ENCODE results near the gene GPX7. TPM values are rescaled to one million over a fixed set of nuclear protein-coding genes. Genes with fewer than 3 reads are reported as not detected.

The GPX7 gene
- total RNA-seq, 2 donors from 2014 or later: 22.7 to 26.3 TPM

- H3K27me3 ChIP-seq (replicated peaks; ENCODE audit: insufficient read depth): no peaks in the 10 kb centered on the region
- no peaks in the 10 kb centered on the region for H3K4me1 ChIP-seq (replicated peaks)
- no peaks in the 10 kb centered on the region for H3K36me3 ChIP-seq
- intact Hi-C loops (cut with DNase I): loop anchor here (10.0 kb wide), 1 partner anchor 50 kb away; the partner anchor contains the start of gene GPX7
- TF ChIP-seq CTCF (IDR thresholded peaks at IDR 0.05) (no peak), POLR2AphosphoS5 (IDR thresholded peaks at IDR 0.05) (no peak), POLR2A (IDR thresholded peaks at IDR 0.05) (no peak)
- H3K4me3 ChIP-seq: no peak overlapping the region
- no peaks in the 10 kb centered on the region for H3K9me3 ChIP-seq
- no peak for DNase-seq (ENCODE audit: low spot score)
- 24% methylated on average over 3 of the region's 3 CpGs for WGBS
- H3K27ac ChIP-seq: no peak overlapping the region
Measured at GRCh38 chr1:52554756-52555155, 47.4 kb upstream of the GPX7 start.

DNA sequence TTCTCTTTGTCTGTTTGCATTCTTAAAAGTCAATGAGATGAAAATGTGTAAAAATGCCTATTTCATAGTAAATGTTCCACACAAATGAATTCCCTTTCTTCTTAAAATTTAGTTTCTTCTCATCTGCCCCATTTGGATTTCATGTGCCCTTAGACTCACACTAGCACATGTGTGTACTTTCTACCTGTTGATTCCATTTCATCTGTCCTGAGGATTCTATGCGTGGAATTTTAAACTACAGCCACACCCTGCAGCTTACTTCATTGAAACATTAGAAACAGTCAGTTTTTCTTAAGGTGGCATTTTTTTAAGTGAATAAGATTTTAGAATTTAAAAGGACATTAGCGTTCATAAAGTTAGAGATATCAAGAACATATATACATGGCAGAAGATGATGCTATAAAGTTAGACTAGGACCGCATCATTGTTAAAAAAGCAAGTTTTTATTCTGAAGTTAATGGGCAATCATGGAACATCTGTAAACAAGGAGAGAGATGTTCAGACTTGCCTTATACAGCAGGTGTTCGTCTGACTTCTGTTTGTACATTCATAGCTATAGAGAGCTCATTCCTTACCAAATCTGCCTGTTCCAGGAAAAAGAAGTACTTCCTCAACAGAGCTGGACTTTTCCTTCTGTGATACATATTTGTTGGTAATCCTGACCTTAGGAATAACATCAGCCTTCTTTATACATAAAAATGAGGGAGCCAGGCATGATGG lies 45.4 kb upstream of the GPX7 start:
- no peak overlapping the region for H3K4me3 ChIP-seq
- H3K27ac ChIP-seq: no peak overlapping the region
- no peaks in the 10 kb centered on the region for H3K4me1 ChIP-seq (replicated peaks)
- no peaks in the 10 kb centered on the region for H3K27me3 ChIP-seq (replicated peaks; ENCODE audit: insufficient read depth)
- no peaks in the 10 kb centered on the region for H3K9me3 ChIP-seq
- intact Hi-C loops (cut with DNase I): loop anchor here (10.0 kb wide), 1 partner anchor 48 kb away; the partner anchor contains the start of gene GPX7
- DNase-seq (ENCODE audit: low spot score): no peak
- TF ChIP-seq CTCF (IDR thresholded peaks at IDR 0.05) (no peak), POLR2AphosphoS5 (IDR thresholded peaks at IDR 0.05) (no peak), POLR2A (IDR thresholded peaks at IDR 0.05) (no peak)
- 45% methylated on average over 4 of the region's 4 CpGs for WGBS
- H3K36me3 ChIP-seq: no peaks in the 10 kb centered on the region

DNA sequence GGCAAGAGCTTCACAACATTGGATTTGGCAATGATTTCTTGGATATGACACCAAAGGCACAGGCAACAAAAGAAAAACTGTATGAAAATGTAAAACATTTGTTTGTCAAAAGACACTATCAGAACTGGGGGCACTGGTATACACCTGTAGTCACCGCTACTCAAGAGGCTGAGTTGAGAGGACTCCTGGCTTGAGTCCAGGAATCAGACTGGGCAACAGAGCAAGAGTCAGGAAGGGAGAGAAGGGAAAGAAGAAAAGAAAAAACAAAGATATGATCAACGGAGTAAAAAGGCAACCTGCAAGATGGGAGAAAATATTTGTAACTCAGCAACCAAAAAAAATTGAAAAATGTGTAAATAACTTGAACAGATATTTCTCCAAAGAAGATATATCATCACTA lies 43.2 kb upstream of the GPX7 start:
- Histone ChIP-seq H3K27me3 (replicated peaks; ENCODE audit: insufficient read depth) (no peaks in the 10 kb centered on the region), H3K36me3 (no peaks in the 10 kb centered on the region), H3K27ac (no peak overlapping the region), H3K9me3 (no peaks in the 10 kb centered on the region), H3K4me1 (replicated peaks) (no peaks in the 10 kb centered on the region), H3K4me3 (no peak overlapping the region)
- WGBS: 61% methylated on average over 2 of the region's 2 CpGs
- intact Hi-C loops (cut with DNase I): loop anchor here (10.0 kb wide), 1 partner anchor 46 kb away; the partner anchor contains the start of gene GPX7
- no peak for DNase-seq (ENCODE audit: low spot score)
- TF ChIP-seq POLR2AphosphoS5 (IDR thresholded peaks at IDR 0.05) (no peak), CTCF (IDR thresholded peaks at IDR 0.05) (no peak), POLR2A (IDR thresholded peaks at IDR 0.05) (no peak)

DNA sequence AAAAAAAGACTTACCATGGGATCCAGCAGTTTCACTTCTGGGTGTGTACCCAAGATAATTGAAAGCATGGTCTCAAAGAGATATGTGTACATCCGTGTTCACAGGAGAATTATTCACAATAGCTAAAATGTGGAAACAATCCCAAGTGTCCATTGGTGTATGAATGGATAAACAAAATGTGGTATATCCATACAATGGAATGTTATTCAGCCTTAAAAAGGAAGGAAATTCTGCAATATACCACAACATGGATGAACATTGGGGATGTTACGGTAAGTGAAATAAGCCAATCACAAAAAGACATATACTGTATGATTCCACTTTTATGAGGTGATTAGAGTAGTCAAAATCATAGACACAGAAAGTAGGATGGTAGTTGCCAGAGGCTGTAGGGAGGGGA lies 42.3 kb upstream of the GPX7 start:
- no peaks in the 10 kb centered on the region for H3K27me3 ChIP-seq (replicated peaks; ENCODE audit: insufficient read depth)
- no peak overlapping the region for H3K27ac ChIP-seq
- intact Hi-C loops (cut with DNase I): loop anchor here (10.0 kb wide), 1 partner anchor 45 kb away; the partner anchor contains the start of gene GPX7
- no peak for DNase-seq (ENCODE audit: low spot score)
- no peaks in the 10 kb centered on the region for H3K9me3 ChIP-seq
- no peaks in the 10 kb centered on the region for H3K4me1 ChIP-seq (replicated peaks)
- TF ChIP-seq POLR2A (IDR thresholded peaks at IDR 0.05) (no peak), POLR2AphosphoS5 (IDR thresholded peaks at IDR 0.05) (no peak), CTCF (IDR thresholded peaks at IDR 0.05) (no peak)
- H3K36me3 ChIP-seq: no peaks in the 10 kb centered on the region
- H3K4me3 ChIP-seq: no peak overlapping the region
- WGBS: 92% methylated on average over 2 of the region's 2 CpGs

DNA sequence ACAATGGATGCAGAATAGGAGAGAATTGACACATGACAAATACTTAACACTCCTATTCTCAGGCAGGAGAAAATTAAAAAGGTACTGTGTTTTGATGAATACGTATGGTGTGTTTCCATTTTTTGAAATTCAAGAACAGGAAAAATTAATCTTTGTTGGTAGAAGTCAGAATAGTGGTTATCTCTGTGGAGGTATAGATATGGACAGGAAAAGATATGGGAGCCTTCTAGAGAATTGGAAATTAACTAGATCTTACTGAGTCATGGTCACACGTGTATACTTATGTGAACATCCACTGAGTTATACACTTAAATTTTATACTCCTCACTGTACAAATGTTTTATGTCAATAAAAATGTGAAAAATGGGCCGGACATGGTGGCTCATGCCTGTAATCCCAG lies 39.4 kb upstream of the GPX7 start:
- H3K36me3 ChIP-seq: no peaks in the 10 kb centered on the region
- intact Hi-C loops (cut with DNase I): no loop called here
- no peaks in the 10 kb centered on the region for H3K9me3 ChIP-seq
- TF ChIP-seq POLR2AphosphoS5 (IDR thresholded peaks at IDR 0.05) (no peak), CTCF (IDR thresholded peaks at IDR 0.05) (no peak), POLR2A (IDR thresholded peaks at IDR 0.05) (no peak)
- no peak overlapping the region for H3K27ac ChIP-seq
- H3K4me3 ChIP-seq: no peak overlapping the region
- 85% methylated on average over 3 of the region's 3 CpGs for WGBS
- no peaks in the 10 kb centered on the region for H3K4me1 ChIP-seq (replicated peaks)
- H3K27me3 ChIP-seq (replicated peaks; ENCODE audit: insufficient read depth): no peaks in the 10 kb centered on the region
- DNase-seq (ENCODE audit: low spot score): no peak

Data from prostate gland (tissue), 2 donors.